H1 (cell line): ENCODE results near the gene CNR2. TPM values are rescaled to one million over a fixed set of nuclear protein-coding genes. Genes with fewer than 3 reads are reported as not detected.

Source experiments
- CEBPB ChIP-seq: IDR thresholded peaks from 2 replicates; pipeline ENCODE4 v1.6.1; 2012; ENCODE audit warnings: low read depth, low read length
- EGR1 ChIP-seq: IDR thresholded peaks from 2 replicates; pipeline ENCODE4 v1.6.1; 2011; ENCODE audit warnings: low read depth, low read length, borderline replicate concordance
- HDAC2 ChIP-seq, 2 experiments: fragments of 300-600 bp in 1 of 2; sonication (generic) in 1 of 2; IDR thresholded peaks; 2 replicates each; pipeline ENCODE4 v1.6.1; 2011 to 2012; ENCODE audit warnings: low read depth in 2 of 2, low read length in 2 of 2, mild to moderate bottlenecking in 2 of 2, moderate library complexity in 2 of 2, borderline replicate concordance in 1 of 2, inconsistent platforms in 1 of 2
- POLR2AphosphoS5 ChIP-seq: IDR thresholded peaks from 2 replicates; pipeline ENCODE4 v1.6.1; 2011; ENCODE audit warnings: low read depth, low read length
- SIRT6 ChIP-seq: IDR thresholded peaks from one replicate; pipeline ENCODE4 v1.7.1; 2012; ENCODE audit warnings: low read length, inconsistent platforms
- USF2 ChIP-seq: IDR thresholded peaks from 2 replicates; pipeline ENCODE4 v1.6.1; 2011; ENCODE audit warnings: low read length, improper control_type of control experiment
- polyA plus RNA-seq, 7 experiments: library from polyadenylated mRNA; depleted of rRNA in 3 of 7; stranded (reverse) in 5 of 7; unstranded in 2 of 7; fragments of >200 nt in 5 of 7; fragments of 200-250 nt in 2 of 7; gene quantifications; 1 replicate in 5 of 7; 2 replicates in 1 of 7; 4 replicates in 1 of 7; pipeline versions ENCODE4 v1.2.1 to v1.2.3, GENCODE V29; 2011 to 2013; ENCODE audit warnings: missing spikeins in 2 of 7, mixed read lengths in 2 of 7
- total RNA-seq: library from RNA; stranded (reverse); fragmentation: NEBNext Ultra II Directional; extraction: Animal tissue kit (Norgen Biotek cat#: 25700); gene quantifications from 2 replicates; pipeline ENCODE4 v1.2.1, GENCODE V29; 2021

CNR2 gene
- total and polyA plus RNA-seq, 2 of the 8 experiments (the other 6 are each of a cell fraction or from before 2014, with no cell fraction given) = not detected

DNA sequence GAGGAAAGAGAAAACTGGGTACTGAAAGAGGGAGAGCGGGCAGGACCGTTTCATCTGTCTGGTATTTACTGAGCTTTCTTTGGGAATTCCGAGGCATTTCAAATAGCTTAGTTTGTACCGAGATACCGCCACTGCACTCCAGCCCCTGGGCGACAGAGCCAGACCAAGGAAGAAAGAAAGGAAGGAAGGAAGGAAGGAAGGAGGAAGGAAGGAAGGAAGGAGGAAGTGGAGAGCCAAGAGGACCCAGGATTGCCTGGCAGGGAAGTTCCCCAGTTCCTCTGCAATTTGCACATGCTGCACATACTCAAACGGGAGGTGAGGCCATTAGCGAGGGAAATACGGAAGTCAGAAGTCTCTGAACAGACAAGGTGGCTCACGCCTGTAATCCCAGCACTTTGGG lies 44.1 kb downstream of the CNR2 start (continued):
- TF ChIP-seq HDAC2 (IDR thresholded peaks at IDR 0.05; ENCODE audit: borderline replicate concordance in 1 of 2, low read depth in 2 of 2, low read length in 2 of 2) (no peak), CEBPB (no peak), POLR2AphosphoS5 (no peak), EGR1 (no peak), USF2 (no peak), SIRT6 (no peak)
- TF ChIP-seq, all 59 proteins: peak for 0
